GM12878 (cell line): ENCODE data around the gene CAMK2B.

Source experiments
- CTCF ChIP-seq, 3 experiments: IDR thresholded peaks in 2 of 3; conservative IDR thresholded peaks in 1 of 3; 2 replicates each; pipeline ENCODE4 v1.5.1; 2011; ENCODE audit warnings: low read depth in 3 of 3, low read length in 3 of 3, mild to moderate bottlenecking in 3 of 3, control low read depth in 2 of 3, moderate library complexity in 2 of 3, inconsistent platforms in 1 of 3, mixed read lengths in 1 of 3; ENCODE audit not compliant: control insufficient read depth in 2 of 3, insufficient read depth in 1 of 3; ENCODE audit errors: extremely low read depth in 1 of 3
- POLR2A ChIP-seq: IDR thresholded peaks from 2 replicates; pipeline ENCODE4 v1.6.1; 2011; ENCODE audit warnings: low read depth, mild to moderate bottlenecking, low read length
- REST ChIP-seq: IDR thresholded peaks from 2 replicates; pipeline ENCODE4 v1.6.1; 2012; ENCODE audit warnings: mild to moderate bottlenecking, low read depth, low read length
- SP1 ChIP-seq: IDR thresholded peaks from one replicate; pipeline ENCODE4 v1.6.1; 2011; ENCODE audit warnings: low read depth, low read length
- ZBTB33 ChIP-seq: fragments of 450-650 bp; IDR thresholded peaks from 2 replicates; pipeline ENCODE4 v1.6.1; 2017; ENCODE audit warnings: mild to moderate bottlenecking

GRCh38 chr7:44372560-44373417 lies 47.4 kb upstream of the CAMK2B start:
- TF ChIP-seq CTCF (IDR thresholded peaks at IDR 0.05 in 2 of 3, conservative IDR thresholded peaks at IDR 0.05 in 1 of 3; ENCODE audit: control insufficient read depth in 2 of 3, extremely low read depth in 1 of 3, insufficient read depth in 1 of 3, low read depth in 3 of 3, low read length in 3 of 3): no peak
- no peak for TF ChIP-seq REST
- TF ChIP-seq ZBTB33: no peak
- no peak for TF ChIP-seq SP1
- no peak for TF ChIP-seq POLR2A
